ENCODE measurements around the gene PKNOX2.

DNA sequence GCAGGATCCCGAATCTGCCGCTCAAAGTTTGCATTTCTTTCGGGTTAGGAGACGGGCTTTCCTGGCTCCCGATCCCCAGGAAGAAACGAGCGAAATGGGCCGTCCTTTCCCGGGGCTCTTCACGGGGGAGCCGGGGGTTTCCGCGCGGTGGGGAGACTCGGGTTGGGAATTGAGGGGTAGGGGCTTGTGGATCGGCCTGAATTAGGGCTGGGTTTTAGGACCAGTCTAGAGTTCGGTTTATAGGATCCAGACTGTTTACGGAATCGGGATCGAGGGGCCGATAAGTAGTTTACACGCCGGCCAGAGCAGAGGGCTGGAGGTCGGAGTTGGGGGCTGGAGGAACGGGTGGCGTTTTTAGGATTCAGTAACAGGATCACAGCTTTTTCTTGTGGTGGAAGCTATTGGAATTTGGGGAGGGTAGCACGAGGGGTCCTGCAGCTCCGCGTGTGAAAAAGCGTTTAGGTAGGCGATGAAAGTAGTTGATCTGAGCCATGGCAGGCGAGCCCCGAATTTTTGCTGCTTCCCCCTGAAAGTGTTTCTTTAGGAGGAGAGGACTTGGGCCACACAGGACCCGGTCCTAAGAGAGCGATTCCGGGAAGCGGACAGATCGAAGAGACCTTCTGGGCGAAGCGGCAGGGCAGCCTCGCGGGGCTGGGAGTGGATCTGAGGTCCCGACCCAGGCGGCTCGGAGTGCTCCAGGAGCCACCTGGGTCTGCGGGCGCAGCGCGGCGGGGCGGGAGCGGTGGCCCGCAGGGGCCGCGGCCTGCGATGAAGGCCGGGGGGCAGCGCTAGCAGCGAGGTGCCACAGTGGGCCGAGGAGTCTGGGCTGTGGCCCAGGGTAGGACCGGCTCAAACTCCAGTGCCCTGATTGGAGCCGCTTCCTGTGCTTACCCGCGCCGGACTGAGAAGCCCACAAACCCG is 1.6 kb downstream of the PKNOX2 start:
- no peak for TF ChIP-seq POLR2AphosphoS5 (IDR thresholded peaks at IDR 0.05; ENCODE audit: low read depth, low read length)
- no peak for TF ChIP-seq POLR2A (IDR thresholded peaks at IDR 0.05; ENCODE audit: low read depth, low read length)
- no peak for TF ChIP-seq TAF1 (IDR thresholded peaks at IDR 0.05; ENCODE audit: borderline replicate concordance, low read depth, low read length)

Measured in GM12892 (cell line).